Measurements from ENCODE around the gene FLNB. TPM values are rescaled to one million over a fixed set of nuclear protein-coding genes. Genes with fewer than 3 reads are reported as not detected.

The FLNB gene
- polyA plus RNA-seq, 1 of the 3 experiments (the other 2 are of a cell fraction) = 127 TPM

- 72% methylated on average over 14 of the region's 14 CpGs for WGBS (ENCODE audit: low lambda C conversion rate)
- H3K9ac ChIP-seq = no peak within 1 kb of the TSS
- H3K4me2 ChIP-seq = 0 out of 2 replicates have a peak within 1 kb of the TSS, but pooled peaks have one; percentile 11
- no peak for TF ChIP-seq EP300 (IDR thresholded peaks at IDR 0.05; ENCODE audit: borderline replicate concordance in 1 of 2, low read depth in 1 of 2, low read length in 1 of 2)
- TF ChIP-seq GABPA (IDR thresholded peaks at IDR 0.05; ENCODE audit: low read depth) = no peak
- no peak for TF ChIP-seq FOXJ3 (CRISPR knock-in tag; IDR thresholded peaks at IDR 0.05)
- TF ChIP-seq TEAD4 (IDR thresholded peaks at IDR 0.05; ENCODE audit: borderline replicate concordance, insufficient read depth) = no peak
- no peak for TF ChIP-seq ZBTB33 (IDR thresholded peaks at IDR 0.05; ENCODE audit: borderline replicate concordance, low read depth)
- TF ChIP-seq RCOR1 (IDR thresholded peaks at IDR 0.05; ENCODE audit: low read length) = no peak
- TF ChIP-seq FOXM1 (IDR thresholded peaks at IDR 0.05; ENCODE audit: low read depth) = no peak
- TF ChIP-seq YY1 (IDR thresholded peaks at IDR 0.05; ENCODE audit: low read depth) = no peak
- TF ChIP-seq POLR2AphosphoS5 (IDR thresholded peaks at IDR 0.05; ENCODE audit: low read depth, low read length) = no peak
- TF ChIP-seq SMC3 (IDR thresholded peaks at IDR 0.05; ENCODE audit: low read depth, low read length) = no peak
- no peak for TF ChIP-seq REST (IDR thresholded peaks at IDR 0.05; ENCODE audit: low read depth, low read length)
- no peak for TF ChIP-seq JUND (IDR thresholded peaks at IDR 0.05)
- no peak for TF ChIP-seq SIN3A (IDR thresholded peaks at IDR 0.05; ENCODE audit: borderline replicate concordance, low read depth, low read length)
- no peak for TF ChIP-seq EZH2phosphoT487 (IDR thresholded peaks at IDR 0.05; ENCODE audit: borderline replicate concordance, low read depth)
- no peak for TF ChIP-seq MEF2A (IDR thresholded peaks at IDR 0.05; ENCODE audit: borderline replicate concordance, low read depth)
- TF ChIP-seq CTCF (IDR thresholded peaks at IDR 0.05) = no peak
- no peaks in the 10 kb centered on the region for H3F3A ChIP-seq (replicated peaks; ENCODE audit: insufficient read depth)
- H3K9me2 ChIP-seq = no peaks in the 10 kb centered on the region
- H3K4me1 ChIP-seq (ENCODE audit: control insufficient read depth in 1 of 2, insufficient read depth in 2 of 2, low read depth in 1 of 2, low read length in 1 of 2) = no peaks in the 10 kb centered on the region
- DNase-seq = no peak
- H3K9me3 ChIP-seq = no peaks in the 10 kb centered on the region
- H3K27me3 ChIP-seq (ENCODE audit: insufficient read depth) = peaks cover 21% of the 10 kb centered on the region; the same call in 1 of the 2 replicates
- H3K79me2 ChIP-seq (ENCODE audit: insufficient read depth) = no peaks in the 10 kb centered on the region
- CTCF ChIA-PET = interaction anchor here (1.0 to 5.3 kb wide), 4 partner anchors 23 to 203 kb away, joined by 3 to 29 read pairs (median 5); partner anchors contain the start of gene FLNB
- H2AFZ ChIP-seq (ENCODE audit: low read depth) = no peak within 1 kb of the TSS
- no peak within 1 kb of the TSS for H3K27ac ChIP-seq (ENCODE audit: low read depth in 2 of 2, low read length in 1 of 2)
- POLR2A ChIA-PET = no interaction called here
- H3K36me3 ChIP-seq (replicated peaks in 1 of 2; ENCODE audit: control insufficient read depth in 1 of 2, insufficient read depth in 2 of 2, low read length in 1 of 2) = no peaks in the 10 kb centered on the region
- no peak within 1 kb of the TSS for H3K4me3 ChIP-seq (ENCODE audit: low read depth in 2 of 2, low read length in 1 of 2)
- no peaks in the 10 kb centered on the region for H4K20me1 ChIP-seq (ENCODE audit: insufficient read depth)
These were observed 202.7 kb downstream of the FLNB start, which contains the start of gene DNASE1L3 for GRCh38 chr3:58210761-58211460. TSS of gene DNASE1L3 (minus strand) at chr3:58210972. CDS start at chr3:58210906, 66 bp downstream.

Measured in SK-N-SH (cell line).